GM19372 (cell line): ENCODE results near the gene CPAMD8.
"Not testable (repeated sequence)": the region's sequence is repeated elsewhere in the genome, so short reads cannot be mapped to it uniquely, and the experiment has no call there.

Experiments used
- ATAC-seq: cut with Tn5 transposase; IDR thresholded peaks from one replicate; pipeline ENCODE4 v1.9.1; 2021; ENCODE audit warnings: mild to moderate bottlenecking, low read depth, moderate library complexity; ENCODE audit not compliant: unreplicated experiment

Gene CPAMD8

DNA sequence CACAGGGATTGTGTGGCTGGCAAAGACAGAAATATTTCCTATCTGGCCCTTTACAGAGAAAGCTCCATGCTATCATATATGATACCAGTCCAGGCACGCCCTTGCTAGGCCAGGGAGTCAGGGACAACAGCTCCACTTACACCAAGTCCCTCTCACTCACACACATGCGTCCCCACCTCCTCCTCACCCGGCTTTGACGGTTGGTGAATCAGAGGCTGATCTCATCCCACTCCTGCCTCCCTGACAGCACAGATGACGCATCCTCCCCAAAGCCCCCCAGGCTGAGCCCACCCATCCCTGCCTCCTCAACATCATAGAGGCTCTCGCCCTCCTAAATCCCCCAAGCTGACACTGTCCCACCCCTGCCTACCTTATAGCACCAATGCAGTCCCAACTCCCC, 75.1 kb downstream of the CPAMD8 start:
- ATAC-seq: no peak

DNA sequence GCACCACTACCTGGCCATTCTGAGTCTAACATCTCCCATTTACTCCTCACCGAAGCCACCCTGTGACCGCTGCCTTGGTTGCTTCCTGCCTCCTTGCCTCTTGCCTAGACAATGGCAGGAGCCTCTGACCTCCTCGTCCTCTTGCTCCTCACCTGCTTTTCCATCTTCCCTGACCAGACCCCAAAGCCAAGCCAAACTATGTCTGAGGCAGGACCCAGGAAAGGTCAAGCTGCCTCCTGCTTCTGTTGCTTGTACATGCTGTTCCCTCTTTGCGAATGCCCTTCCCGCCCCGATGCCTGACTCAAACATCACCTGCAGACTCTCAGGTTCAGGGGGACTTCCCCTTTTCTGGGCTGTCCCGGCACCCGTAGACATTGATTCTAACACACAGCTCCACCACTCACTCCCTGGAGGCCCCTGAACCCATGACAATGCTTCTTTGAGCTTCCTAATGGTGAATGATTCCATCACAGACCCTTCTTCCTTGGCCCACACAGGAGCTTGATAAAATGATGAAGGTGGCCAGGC, 77.0 kb downstream of the CPAMD8 start:
- no peak for ATAC-seq

DNA sequence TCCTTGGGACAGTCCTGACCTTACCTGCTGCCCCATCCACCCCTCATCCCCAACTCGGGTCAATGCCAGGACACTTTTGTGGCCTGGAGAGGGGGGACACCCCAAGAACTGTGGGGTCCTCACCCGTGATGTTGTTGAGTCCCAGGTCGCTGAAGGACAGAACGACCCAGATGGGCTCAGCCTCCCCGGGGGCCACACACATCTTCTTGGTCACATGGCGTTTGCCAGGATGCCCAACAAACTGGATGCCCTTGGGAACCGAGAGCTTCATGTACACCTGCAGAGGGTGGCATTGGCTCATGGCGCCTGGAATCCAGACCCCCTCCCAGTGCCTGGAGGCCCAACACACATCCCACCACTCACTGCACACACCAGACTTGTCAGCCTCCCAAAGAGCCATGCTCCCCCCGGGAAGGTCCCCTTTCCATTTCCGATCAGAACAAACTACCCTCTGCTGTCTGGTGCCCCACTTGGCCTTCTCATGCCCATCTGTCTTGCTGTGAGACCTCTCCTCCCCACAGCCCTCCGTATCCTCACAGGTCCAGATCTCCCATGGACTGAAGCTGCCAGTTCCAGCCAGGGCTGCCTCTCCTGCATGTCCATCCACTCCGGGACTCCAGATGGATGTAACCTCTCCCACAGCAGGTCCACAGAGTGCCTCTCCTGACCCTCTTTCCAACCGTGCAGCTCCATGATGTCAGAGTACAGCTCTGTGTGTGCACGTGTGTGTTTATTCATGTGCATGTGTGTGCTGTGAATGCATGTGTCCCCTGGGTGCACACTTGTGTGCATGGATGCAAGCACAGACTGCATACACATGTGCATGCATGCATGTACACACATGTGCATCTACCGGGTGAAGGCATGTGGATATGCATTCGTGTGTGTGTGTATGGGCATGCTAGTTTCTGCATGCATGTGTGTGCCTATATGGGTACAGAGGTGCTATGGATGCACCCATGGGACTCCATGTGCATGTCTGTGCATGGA, 79.4 kb downstream of the CPAMD8 start:
- ATAC-seq: no peak

DNA sequence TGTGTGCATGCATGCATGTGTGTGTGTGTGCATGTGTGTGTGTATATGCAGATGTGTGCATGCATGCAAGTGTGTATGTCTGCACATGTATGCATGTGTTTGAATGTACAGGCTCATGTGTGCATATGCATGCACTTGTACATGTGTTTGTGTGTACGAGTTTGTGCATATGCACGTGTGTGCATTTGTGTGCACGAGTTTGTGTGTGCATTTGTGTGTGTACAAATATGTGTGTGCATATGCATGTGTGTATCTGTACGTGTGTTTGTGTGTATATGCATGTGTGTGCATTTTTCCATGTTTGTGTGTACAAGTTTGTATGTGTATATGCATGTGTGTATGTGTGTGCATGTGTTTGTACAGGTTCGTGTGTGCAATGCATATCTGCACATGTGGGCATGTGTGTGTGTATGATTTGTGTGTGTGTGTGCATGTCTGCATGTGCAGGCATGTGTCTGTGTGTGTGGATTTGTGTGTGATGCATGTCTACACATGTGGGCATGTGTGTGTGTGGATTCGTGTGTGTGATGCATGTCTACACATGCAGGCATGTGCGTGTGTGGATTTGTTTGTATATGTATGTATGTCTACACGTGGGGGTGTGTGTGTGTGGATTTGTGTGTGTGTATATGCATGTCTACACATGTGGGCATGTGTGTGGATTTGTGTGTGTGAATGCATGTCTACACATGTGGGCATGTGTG, 80.7 kb downstream of the CPAMD8 start:
- ATAC-seq: no peak

DNA sequence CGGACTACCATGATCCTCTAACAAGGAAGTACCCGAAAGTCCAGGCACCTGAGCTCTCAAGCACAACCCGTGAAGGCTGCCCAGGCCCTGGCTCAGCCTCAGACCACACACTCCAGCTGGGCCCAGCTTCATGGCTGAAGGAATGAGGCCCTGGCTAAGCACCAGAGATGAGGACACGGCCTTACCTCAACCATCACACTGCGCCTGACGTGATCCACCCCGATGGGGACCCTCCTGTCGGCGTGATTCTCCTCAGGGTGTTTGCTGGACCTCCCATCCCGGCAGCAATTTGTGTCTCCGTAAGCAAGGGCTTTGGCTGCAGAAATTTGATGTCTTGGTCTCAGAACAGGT, 81.3 kb downstream of the CPAMD8 start:
- ATAC-seq: no peak

DNA sequence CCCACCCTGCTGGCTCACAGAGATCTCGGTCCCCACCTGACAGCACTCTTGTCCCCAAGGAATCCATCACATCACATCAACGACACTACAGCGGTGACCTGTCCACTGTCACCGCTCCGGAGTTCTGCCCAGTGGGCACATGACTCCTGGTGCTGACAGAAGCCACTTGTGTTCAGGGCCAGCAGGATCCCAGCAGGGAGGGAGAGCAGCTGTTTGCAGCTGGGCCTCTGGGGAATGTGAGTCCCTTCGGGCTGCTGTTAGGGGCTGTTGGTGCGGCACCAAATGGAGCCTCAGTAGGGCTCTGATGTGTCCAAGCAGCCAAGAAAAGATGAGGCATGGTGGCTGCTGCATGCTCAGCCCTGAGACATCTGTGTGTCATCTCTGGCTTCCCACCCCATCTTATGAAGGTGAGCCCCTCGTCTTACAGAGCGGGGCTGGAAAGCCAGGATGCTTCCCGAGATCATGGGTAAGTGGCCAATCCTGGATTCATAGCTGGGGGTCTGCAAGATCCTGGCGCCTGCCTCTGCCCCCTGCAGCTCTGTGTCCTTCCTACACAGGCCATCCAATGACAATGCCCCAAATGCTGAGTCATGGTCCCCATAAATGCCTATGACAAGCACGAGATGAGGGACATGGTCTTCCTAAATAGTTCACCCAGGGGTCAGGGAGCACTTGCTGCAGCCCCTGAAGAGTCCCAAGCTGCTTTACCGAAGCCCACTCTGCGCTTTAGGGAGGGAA, 81.8 kb downstream of the CPAMD8 start:
- no peak for ATAC-seq

DNA sequence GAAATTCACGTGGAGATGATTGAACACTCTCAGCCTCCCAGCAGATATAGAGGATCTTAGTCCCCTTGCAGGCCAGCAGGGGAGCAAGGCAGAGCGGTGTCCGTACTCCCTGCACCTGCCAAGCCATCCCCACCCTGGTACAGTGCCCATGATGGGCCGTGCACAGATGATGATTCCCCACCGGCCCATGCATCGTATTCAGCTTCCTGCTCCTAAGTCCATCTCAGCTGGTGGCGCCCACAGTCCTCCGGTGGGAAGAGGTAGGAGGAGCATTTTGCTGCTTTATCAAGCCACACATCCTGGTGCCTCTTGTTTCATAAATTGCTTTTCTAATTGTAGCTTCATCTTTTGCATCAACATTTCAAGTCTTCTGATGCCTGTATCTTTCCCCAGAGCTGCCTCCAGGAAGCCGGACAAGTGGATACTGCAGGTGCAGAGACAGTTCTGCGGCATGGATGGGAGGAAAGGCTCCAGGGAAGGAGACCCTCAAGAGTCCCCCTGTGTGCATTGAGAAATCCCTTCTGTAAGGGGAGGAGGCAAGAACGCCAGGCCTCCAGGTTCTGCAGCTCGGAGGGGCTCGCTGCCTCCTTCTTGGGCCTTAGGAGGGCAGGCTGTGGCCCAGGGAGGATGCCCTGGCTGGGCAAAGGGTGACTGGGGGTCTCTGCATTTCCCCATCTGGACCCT, 82.5 kb downstream of the CPAMD8 start:
- ATAC-seq: no peak

DNA sequence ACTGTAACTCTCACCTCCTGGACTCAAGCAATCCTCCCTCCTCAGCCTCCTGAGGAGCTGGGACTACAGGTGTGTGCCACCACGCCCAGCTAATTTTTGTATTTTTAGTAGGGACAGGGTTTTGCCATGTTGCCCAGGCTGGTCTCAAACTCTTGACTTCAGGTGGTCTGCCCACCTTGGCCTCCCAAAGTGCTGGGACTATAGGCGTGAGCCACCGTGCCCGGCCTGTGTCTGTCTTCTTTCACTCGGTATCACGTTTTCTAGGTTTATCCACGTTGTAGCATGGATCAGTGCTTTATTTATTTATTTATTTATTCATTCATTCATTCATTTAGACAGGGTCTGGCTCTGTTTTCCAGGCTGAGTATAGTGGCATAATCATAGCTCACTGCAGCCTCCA, 83.5 kb downstream of the CPAMD8 start:
- ATAC-seq: not testable (repeated sequence)

DNA sequence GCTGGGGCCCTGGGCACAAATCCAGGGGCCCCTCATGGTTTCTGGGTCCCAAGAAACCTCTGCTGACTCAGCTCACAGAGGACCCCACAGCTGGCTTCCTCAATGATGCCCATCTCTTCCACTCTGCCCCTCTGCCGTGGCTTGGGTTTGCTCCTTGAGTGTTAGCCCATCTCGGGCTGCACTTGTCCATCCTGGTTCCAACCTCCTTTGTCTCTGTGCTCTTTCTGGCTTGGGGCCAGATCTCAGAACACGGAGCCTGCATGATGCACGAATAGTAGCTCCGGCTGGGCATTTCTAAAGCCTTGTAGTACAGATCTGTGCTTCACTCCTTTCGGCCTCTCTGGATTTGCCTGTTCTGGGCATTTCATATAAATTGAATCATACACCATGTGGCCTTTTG, 84.0 kb downstream of the CPAMD8 start:
- ATAC-seq: no peak

DNA sequence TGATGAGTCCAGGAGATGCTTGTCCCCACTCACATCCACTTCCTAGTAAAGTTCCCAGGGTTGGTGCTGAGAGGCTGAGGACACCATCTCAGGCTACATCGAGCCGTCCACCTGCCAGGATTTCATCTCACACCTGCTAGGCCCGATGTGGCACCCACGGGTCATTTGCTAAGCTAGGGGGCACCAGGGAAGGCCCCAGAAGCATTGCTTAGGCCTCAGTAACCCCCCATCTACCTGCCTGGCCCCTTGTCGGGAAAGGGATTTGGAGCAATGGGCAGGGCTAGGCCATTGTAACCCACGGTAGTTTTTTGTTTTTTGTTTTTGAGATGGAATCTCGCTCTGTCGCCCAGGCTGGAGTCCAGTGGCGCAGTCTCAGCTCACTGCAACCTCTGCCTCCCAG, 86.0 kb downstream of the CPAMD8 start:
- ATAC-seq: no peak

DNA sequence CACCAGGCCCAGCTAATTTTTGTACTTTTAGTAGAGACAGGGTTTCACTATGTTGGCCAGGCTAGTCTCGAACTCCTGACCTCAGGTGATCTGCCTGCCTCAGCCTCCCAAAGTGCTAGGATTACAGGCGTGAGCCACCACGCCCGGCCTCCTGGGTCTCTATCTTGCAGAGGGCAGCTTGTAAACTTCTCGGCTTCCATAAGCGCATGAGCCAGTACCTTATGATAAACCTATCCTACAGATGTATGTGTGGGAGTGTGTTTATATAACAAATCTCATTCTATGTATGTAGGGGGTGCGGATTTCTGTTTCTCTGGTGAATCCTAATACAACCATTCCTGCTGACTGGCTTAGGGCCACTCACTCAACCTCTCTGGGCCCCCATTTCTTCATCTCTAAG, 86.5 kb downstream of the CPAMD8 start:
- not testable (repeated sequence) for ATAC-seq

DNA sequence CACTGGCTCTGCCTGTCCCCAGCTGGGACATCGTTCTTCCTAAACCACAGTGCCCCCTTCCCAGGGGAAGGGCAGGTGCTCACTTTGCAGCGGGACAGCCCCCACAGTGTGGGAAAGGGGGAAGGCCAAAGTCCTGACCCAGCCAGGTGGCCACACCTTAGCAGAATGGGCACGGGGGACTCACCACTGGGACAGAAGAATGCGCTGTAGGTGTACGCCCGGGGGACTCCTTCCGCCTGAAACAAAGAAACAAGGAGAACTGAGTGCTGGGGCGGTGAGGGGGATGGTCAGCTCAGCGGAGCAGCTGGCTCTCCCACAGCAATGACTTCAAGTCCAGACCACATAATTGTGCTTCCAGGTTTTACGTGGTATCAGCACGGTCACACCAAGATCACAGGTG, 88.4 kb downstream of the CPAMD8 start:
- no peak for ATAC-seq

DNA sequence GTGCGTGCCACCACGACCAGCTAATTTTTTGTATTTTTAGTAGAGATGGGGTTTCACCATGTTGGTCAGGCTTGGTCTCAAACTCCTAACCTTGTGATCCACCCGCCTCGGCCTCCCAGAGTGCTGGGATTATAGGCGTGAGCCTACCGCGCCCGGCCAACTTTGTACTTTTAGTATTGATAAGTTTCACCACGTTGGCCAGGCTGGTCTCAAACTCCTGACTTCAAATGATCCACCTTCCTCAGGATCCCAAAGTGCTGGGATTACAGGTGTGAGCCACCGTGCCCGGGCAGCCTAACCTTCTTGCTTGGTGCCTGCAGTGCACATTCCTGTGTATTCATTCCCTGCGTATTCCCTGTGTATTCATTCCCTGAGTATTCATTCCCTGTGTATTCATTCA, 88.8 kb downstream of the CPAMD8 start:
- ATAC-seq: not testable (repeated sequence)

DNA sequence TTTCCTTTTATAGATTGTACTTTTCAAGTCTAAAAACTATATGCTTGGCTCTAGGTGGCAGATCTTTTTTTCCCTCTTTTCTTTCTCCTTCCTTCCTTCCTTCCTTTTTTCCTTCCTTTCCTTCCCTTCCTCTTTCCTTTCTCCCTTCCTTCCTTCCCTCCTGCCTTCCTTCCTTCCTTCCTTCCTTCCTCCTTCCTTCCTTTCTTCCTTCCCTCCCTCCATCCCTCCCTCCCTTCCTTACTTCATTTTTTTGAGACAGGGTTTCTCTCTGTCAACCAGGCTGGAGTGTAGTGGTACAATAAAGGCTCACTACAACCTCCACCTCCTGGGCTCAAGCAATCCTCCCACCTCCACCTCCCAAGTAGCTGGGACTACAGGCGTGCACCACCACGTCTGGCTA, 89.7 kb downstream of the CPAMD8 start:
- ATAC-seq: no peak

DNA sequence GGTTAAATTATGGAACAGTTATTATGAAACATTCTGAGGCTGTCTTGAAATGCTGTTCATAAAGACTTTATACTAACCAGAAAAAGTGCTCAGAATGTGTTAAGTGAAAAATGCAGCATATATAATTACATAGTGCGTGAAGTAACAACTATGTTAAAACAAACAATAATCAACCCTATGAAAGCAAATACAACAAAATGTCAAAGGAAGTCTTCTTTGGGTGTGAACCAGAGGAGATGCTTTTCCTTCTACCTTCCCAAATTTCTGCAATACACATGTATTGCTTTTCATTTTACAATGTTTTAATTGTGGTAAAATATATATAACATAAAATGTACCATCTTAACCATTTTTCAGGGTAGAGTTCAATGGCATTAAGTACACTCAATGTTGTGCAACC, 92.1 kb downstream of the CPAMD8 start:
- ATAC-seq: no peak

DNA sequence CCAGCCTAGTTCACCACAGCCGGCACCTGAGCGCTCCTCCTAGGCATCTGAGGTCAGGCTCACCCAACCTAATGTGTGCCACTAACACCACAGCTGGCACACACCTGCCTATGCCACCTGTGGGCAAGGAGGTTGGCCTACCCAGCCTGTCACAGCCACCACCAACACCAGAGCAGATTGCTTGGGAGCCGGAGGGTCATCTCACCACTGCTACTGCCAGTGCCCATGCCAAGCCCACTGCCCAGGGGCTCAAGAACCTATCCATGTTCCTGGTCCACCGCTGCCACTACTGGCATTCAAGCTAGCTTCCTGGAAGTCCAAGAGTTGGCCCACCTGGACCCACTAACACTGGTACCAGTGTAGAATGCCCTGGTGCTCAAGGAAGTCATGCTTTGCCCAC, 95.3 kb downstream of the CPAMD8 start:
- ATAC-seq: no peak

DNA sequence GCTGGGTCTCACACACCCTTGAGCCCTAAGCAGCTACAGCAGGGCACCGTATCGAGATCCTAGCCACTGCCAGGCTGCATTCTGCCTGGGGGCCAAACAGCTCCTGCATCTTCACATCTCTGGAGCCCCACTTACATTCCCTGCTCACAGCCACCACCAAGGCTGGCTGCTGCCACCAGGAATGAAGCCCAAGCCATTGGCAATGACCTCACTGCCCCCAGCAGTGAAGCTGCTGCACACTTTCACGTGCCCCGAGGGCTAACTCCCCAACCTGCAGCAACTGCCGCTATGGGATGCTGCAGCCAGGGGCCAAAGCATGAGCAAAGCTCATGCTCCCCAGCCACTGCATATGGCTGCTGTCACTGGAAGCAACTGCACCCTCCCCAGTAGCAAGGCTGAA, 95.9 kb downstream of the CPAMD8 start:
- no peak for ATAC-seq

DNA sequence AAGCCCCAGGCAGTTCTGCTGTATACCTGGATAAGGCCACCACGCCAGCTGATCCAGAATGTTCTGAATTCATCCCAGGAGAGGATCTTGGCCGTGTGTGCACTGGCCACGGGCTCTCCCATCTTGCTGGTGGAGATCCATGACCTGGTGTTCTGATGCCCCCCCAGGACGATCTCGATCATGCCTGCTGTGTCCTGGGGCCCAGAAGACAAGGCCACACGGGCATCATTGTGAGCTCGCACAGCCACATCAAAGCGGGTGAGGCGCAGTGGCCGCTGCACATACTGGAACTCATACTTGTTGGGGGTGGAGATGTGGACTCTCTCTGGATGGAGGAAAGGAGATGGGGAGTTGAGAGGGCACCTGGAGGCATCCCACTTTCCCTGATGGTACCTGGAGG, 97.7 kb downstream of the CPAMD8 start:
- no peak for ATAC-seq

DNA sequence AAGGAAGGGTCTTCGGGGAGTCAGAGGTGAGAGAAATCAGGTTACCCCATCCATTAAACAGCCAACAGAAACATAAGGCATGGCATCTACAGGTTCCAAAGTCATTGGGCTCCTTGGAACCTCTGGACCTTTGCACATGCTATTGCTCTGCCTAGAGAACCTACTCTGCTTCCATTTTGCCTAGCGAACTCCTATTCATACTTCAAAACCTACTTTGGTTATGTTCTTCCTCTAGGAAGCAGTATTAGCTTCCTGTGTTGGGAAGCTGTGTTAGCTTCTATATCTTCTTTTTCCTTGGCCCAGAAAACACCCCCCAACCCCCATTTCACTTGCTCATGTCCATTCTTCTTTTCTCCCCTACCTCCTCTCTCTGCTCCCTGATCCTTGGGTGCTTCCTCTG, 98.3 kb downstream of the CPAMD8 start:
- no peak for ATAC-seq

DNA sequence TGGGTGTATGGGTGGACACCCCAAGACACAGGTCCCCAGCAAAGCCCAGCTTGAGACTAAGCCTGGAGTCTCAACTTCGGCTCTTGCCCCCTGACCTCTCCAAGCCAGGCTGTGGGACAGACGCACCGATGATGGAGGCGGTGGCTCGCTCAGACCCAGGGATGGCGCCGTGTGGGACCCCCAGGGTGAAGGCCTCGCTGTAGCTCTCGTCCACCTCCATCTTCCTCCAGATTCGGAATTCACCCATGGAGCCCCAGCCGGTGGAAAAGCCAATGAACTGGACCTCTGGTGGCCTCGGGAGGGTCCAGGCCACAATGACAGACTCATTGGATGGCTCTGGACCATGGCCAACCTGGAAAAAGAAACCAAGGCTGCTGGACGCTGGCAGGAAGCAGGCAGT, 98.7 kb downstream of the CPAMD8 start:
- ATAC-seq: no peak
